WERI-Rb-1 (cell line): ENCODE measurements around the gene LTA4H.

Source experiments
- DNase-seq: peaks from one replicate; pipeline ENCODE4 v3.0.0-alpha.2; 2020
- H3K27ac ChIP-seq: fragments of 250-450 bp; sonication (Bioruptor Pico); 2 replicates; pipeline ENCODE4 v1.5.1; 2020; ENCODE audit warnings: mild to moderate bottlenecking, moderate library complexity
- H3K27me3 ChIP-seq: fragments of 250-450 bp; sonication (Bioruptor Pico); 2 replicates; pipeline ENCODE4 v1.5.1; 2021; ENCODE audit warnings: mild to moderate bottlenecking, low read depth, moderate library complexity; ENCODE audit not compliant: insufficient read depth, severe bottlenecking
- H3K36me3 ChIP-seq: fragments of 250-450 bp; sonication (Bioruptor Pico); 2 replicates; pipeline ENCODE4 v1.5.1; 2020; ENCODE audit warnings: mild to moderate bottlenecking, moderate library complexity
- H3K4me3 ChIP-seq: 2 replicates; pipeline ENCODE4 v1.5.1; 2011; ENCODE audit warnings: low read depth, mild to moderate bottlenecking, control low read depth, low read length
- H3K9me3 ChIP-seq: fragments of 250-450 bp; sonication (Bioruptor Pico); 2 replicates; pipeline ENCODE4 v1.5.1; 2021; ENCODE audit warnings: mild to moderate bottlenecking, moderate library complexity; ENCODE audit not compliant: severe bottlenecking
- CTCF ChIP-seq: IDR thresholded peaks from 2 replicates; pipeline ENCODE4 v1.5.1; 2011; ENCODE audit warnings: low read depth, mild to moderate bottlenecking, control low read depth, inconsistent platforms, low read length

The LTA4H gene

DNA sequence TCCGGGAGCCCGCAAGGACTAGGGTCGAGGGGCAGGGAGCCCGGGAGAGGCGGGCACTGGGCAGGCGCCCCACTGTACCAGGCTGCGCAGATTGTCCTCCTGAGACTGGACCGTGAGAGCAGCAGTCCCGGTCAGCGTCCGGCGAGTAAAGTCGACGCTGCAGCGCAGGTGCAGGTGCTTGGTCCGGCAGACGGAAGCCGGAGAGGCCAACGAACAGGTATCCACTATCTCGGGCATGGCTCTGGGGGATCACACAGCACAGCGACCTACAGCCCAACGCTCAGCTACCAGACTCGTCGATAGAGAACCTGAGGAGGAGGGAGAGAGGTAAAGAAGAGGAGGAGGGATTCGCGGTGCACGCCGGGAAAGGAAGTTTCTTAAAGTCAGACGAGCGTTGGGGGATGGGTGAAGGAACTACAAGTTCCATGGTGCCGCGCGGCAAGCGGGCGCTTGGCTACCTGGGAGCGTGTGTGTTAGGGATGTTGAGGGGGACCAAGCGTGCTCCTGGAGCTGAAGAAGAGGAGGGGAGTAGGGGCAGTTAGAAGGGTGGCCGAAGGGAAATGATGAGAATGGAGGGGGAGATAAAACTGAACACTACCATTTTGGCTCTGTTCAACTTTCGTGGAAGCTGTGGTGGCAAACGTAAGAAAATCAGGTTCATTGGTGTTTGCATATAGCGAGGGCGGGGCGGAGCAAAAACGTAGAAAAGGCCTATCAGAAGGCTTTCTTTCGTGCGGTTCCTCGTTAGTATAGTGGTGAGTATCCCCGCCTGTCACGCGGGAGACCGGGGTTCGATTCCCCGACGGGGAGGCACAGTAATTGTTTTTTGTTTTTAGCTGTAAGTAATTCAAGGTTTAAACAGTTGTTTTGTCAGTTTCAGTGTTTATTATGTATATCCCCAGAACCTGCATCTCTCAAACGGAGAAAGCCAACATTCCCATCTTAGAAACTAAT lies at the start of gene LTA4H:
Gene LTA4H, minus strand, starts transcription at position 305 of the 954 bp plus-strand sequence. Its CDS starts 68 bp downstream, at position 237.
- DNase-seq, result peak; percentile 98
- H3K27ac ChIP-seq, result peak within 1 kb of the TSS; percentile 70
- TF ChIP-seq CTCF, result no peak
- H3K36me3 ChIP-seq, result no peaks in the 10 kb centered on the region
- H3K9me3 ChIP-seq, result no peaks in the 10 kb centered on the region
- peak within 1 kb of the TSS; percentile 71 for H3K4me3 ChIP-seq
- H3K27me3 ChIP-seq, result no peaks in the 10 kb centered on the region

GRCh38 chr12:96084624-96085023 lies 49.2 kb upstream of the LTA4H start:
- Histone ChIP-seq H3K9me3 (no peaks in the 10 kb centered on the region), H3K27ac (no peak overlapping the region), H3K27me3 (no peaks in the 10 kb centered on the region), H3K4me3 (no peak overlapping the region), H3K36me3 (no peaks in the 10 kb centered on the region)
- no peak for DNase-seq
- no peak for TF ChIP-seq CTCF

- Histone ChIP-seq H3K4me3 (no peak overlapping the region), H3K27me3 (no peaks in the 10 kb centered on the region), H3K36me3 (no peaks in the 10 kb centered on the region), H3K9me3 (no peaks in the 10 kb centered on the region), H3K27ac (no peak overlapping the region)
- no peak for TF ChIP-seq CTCF
- DNase-seq, result no peak
Measured at GRCh38 chr12:96083020-96083719, 47.8 kb upstream of the LTA4H start.

- TF ChIP-seq CTCF, result no peak
- Histone ChIP-seq H3K9me3 (no peaks in the 10 kb centered on the region), H3K27ac (no peak overlapping the region), H3K36me3 (no peaks in the 10 kb centered on the region), H3K4me3 (no peak overlapping the region), H3K27me3 (no peaks in the 10 kb centered on the region)
- no peak for DNase-seq
Measured at GRCh38 chr12:96081596-96081995, 46.2 kb upstream of the LTA4H start.

- Histone ChIP-seq H3K9me3 (no peaks in the 10 kb centered on the region), H3K27me3 (no peaks in the 10 kb centered on the region), H3K36me3 (no peaks in the 10 kb centered on the region), H3K27ac (no peak overlapping the region), H3K4me3 (no peak overlapping the region)
- DNase-seq, result no peak
- TF ChIP-seq CTCF, result no peak
Measured at GRCh38 chr12:96078231-96079135, 43.1 kb upstream of the LTA4H start.
